Astrocyte (in vitro differentiated cells and primary cell): Measurements from ENCODE around the gene S100A1. TPM values are rescaled to one million over a fixed set of nuclear protein-coding genes. Genes with fewer than 3 reads are reported as not detected.

ENCODE experiments used
- DNase-seq: peaks from one replicate; pipeline ENCODE4 v3.0.0-alpha.2; 2010; ENCODE audit warnings: low read depth
- FAIRE-seq: peaks from 2 replicates; lab custom pipeline; 2011; peaks lifted over from hg19 to GRCh38; lab: Jason Lieb, UNC
- H2AFZ ChIP-seq: 2 replicates; pipeline ENCODE4 v1.6.0; 2012; ENCODE audit warnings: low read depth, low read length, inconsistent platforms
- H3K27ac ChIP-seq: 2 replicates; pipeline ENCODE4 v1.5.1; 2011; ENCODE audit warnings: low read depth, low read length, inconsistent platforms
- H3K27me3 ChIP-seq: 2 replicates; pipeline ENCODE4 v1.6.0; 2011; ENCODE audit warnings: low read length, inconsistent platforms; ENCODE audit not compliant: insufficient read depth
- H3K36me3 ChIP-seq: 2 replicates; pipeline ENCODE4 v1.5.1; 2011; ENCODE audit warnings: low read length, inconsistent platforms; ENCODE audit not compliant: insufficient read depth
- H3K4me1 ChIP-seq: 2 replicates; pipeline ENCODE4 v1.5.1; 2011; ENCODE audit warnings: low read length, inconsistent platforms; ENCODE audit not compliant: insufficient read depth
- H3K4me2 ChIP-seq: 2 replicates; pipeline ENCODE4 v1.6.0; 2012; ENCODE audit warnings: low read length, inconsistent platforms
- H3K4me3 ChIP-seq: 2 replicates; pipeline ENCODE4 v1.5.1; 2011; ENCODE audit warnings: low read depth, mild to moderate bottlenecking, low read length, inconsistent platforms; ENCODE audit not compliant: insufficient read depth
- H3K79me2 ChIP-seq: 2 replicates; pipeline ENCODE4 v1.6.0; 2012; ENCODE audit warnings: mild to moderate bottlenecking, low read length, inconsistent platforms; ENCODE audit not compliant: insufficient read depth
- H3K9ac ChIP-seq: 2 replicates; pipeline ENCODE4 v1.6.0; 2012; ENCODE audit warnings: mild to moderate bottlenecking, low read length, inconsistent platforms
- H3K9me3 ChIP-seq: 2 replicates; pipeline ENCODE4 v1.5.1; 2012; ENCODE audit warnings: low read depth, mild to moderate bottlenecking, low read length, inconsistent platforms; ENCODE audit not compliant: insufficient read depth
- H4K20me1 ChIP-seq: 2 replicates; pipeline ENCODE4 v1.6.0; 2012; ENCODE audit warnings: low read length, inconsistent platforms; ENCODE audit not compliant: insufficient read depth
- H3K27ac Mint-ChIP-seq: one replicate; pipeline ENCODE4 v1.8.0; 2021; ENCODE audit warnings: mild to moderate bottlenecking, mixed read lengths; ENCODE audit not compliant: unreplicated experiment
- H3K27me3 Mint-ChIP-seq: one replicate; pipeline ENCODE4 v1.8.0; 2021; ENCODE audit warnings: low read depth, mixed read lengths; ENCODE audit not compliant: unreplicated experiment
- H3K36me3 Mint-ChIP-seq: one replicate; pipeline ENCODE4 v1.8.0; 2021; ENCODE audit warnings: low read depth, mixed read lengths; ENCODE audit not compliant: unreplicated experiment
- H3K4me1 Mint-ChIP-seq: one replicate; pipeline ENCODE4 v1.8.0; 2021; ENCODE audit warnings: low read depth, mixed read lengths; ENCODE audit not compliant: unreplicated experiment
- H3K4me3 Mint-ChIP-seq: one replicate; pipeline ENCODE4 v1.8.0; 2021; ENCODE audit warnings: mild to moderate bottlenecking, moderate library complexity, mixed read lengths; ENCODE audit not compliant: unreplicated experiment
- H3K9me3 Mint-ChIP-seq: one replicate; pipeline ENCODE4 v1.8.0; 2021; ENCODE audit warnings: mild to moderate bottlenecking, mixed read lengths; ENCODE audit not compliant: unreplicated experiment
- EZH2 ChIP-seq: IDR thresholded peaks from 2 replicates; pipeline ENCODE4 v1.6.1; 2012; ENCODE audit warnings: mild to moderate bottlenecking, low read length, inconsistent platforms; ENCODE audit not compliant: insufficient read depth
- total RNA-seq: library from RNA; stranded (reverse); gene quantifications from 2 replicates; pipeline ENCODE4 v1.2.1, GENCODE V29; 2021
- TF ChIP-seq, protein P1 (sequence below): IDR thresholded peaks from 2 replicates; pipeline ENCODE4 v1.5.1; 2011; ENCODE audit warnings: low read depth, mild to moderate bottlenecking, inconsistent platforms, low read length, moderate library complexity; ENCODE audit not compliant: insufficient read depth

S100A1 gene
- total RNA-seq, 1 donor from 2014 or later: 1.7 TPM

DNA sequence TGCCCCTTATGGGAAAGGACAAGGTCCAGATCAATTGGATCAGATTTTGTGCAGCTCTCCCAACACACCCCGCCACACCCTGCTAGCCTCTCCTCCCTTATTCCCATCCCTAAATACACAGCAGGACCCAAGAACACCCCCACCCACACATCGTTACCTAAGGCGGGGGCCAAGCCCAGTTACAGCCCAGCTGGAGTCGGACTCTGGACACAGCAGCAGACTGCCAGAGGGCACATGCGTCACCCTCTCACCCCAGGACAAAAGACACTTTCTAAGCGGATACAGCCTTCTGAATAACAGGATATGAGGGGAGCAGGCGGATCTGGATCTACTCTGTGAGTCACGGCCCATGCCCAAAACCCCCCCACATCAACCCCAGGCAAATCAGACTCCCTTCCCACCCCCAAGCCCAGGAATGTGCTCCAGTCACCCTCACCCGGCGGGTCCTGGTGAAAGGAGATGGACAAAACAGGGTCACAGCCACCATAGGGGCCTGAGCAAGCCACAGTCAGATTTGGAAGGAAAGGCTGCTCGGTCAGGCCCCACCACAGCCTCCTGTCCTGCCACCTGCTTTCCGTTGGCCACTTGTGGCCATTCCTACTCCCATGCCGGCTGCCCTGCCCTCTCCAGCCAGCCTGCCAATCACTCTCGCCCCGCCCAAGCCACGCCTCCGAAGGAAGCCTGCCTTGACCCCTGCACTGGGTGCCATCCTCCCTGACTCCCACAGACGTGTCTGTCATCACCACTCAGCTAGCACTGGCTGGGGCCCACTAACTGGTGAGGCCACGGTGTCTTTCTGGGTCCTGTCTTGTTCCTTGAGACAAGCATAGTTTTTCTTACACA, 19.3 kb upstream of the S100A1 start:
- H3K27me3 Mint-ChIP-seq: peaks cover 2% of the 10 kb centered on the region
- H3K4me3 ChIP-seq: peak overlapping the region; percentile 63
- H3K4me1 ChIP-seq: peaks cover 47% of the 10 kb centered on the region
- peak overlapping the region; percentile 87 for H3K9ac ChIP-seq
- no peaks in the 10 kb centered on the region for H3K27me3 ChIP-seq
- peak overlapping the region; percentile 92 for H3K27ac ChIP-seq
- H3K9me3 ChIP-seq: no peaks in the 10 kb centered on the region
- H3K4me1 Mint-ChIP-seq: peaks cover 20% of the 10 kb centered on the region
- H3K4me3 Mint-ChIP-seq: peak overlapping the region; percentile 89
- H4K20me1 ChIP-seq: peaks cover 9% of the 10 kb centered on the region
- peaks cover 72% of the 10 kb centered on the region for H3K79me2 ChIP-seq
- H3K9me3 Mint-ChIP-seq: no peaks in the 10 kb centered on the region
- H2AFZ ChIP-seq: peak overlapping the region; percentile 82
- H3K36me3 ChIP-seq: peaks cover 17% of the 10 kb centered on the region
- peak overlapping the region; percentile 87 for H3K4me2 ChIP-seq
- FAIRE-seq (no peak), DNase-seq (peak; percentile 93)
- peak overlapping the region; percentile 92 for H3K27ac Mint-ChIP-seq
- TF ChIP-seq EZH2: no peak
- TF ChIP-seq, protein P1, sequence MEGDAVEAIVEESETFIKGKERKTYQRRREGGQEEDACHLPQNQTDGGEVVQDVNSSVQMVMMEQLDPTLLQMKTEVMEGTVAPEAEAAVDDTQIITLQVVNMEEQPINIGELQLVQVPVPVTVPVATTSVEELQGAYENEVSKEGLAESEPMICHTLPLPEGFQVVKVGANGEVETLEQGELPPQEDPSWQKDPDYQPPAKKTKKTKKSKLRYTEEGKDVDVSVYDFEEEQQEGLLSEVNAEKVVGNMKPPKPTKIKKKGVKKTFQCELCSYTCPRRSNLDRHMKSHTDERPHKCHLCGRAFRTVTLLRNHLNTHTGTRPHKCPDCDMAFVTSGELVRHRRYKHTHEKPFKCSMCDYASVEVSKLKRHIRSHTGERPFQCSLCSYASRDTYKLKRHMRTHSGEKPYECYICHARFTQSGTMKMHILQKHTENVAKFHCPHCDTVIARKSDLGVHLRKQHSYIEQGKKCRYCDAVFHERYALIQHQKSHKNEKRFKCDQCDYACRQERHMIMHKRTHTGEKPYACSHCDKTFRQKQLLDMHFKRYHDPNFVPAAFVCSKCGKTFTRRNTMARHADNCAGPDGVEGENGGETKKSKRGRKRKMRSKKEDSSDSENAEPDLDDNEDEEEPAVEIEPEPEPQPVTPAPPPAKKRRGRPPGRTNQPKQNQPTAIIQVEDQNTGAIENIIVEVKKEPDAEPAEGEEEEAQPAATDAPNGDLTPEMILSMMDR: no peak
- peaks cover 5% of the 10 kb centered on the region for H3K36me3 Mint-ChIP-seq

DNA sequence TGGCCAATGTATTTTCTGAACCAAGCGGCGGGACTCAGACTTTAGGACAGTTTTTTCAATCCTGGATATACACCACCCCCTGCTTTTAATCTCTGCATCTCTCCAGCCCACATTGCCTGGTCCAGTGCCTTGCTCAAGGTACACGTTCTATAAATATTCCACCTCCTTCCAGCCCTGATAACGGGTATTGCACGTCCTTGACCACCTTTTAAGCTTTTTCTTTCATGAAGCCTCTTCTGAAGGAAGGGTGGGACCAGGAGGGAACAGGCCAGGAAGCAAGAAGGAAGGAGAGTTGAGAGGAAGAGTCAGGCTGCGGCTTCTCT, 18.7 kb upstream of the S100A1 start:
- Mint-ChIP-seq H3K27ac (no peak overlapping the region), H3K4me3 (peak overlapping the region; percentile 89), H3K36me3 (peaks cover 5% of the 10 kb centered on the region), H3K9me3 (no peaks in the 10 kb centered on the region), H3K27me3 (peaks cover 2% of the 10 kb centered on the region), H3K4me1 (peaks cover 20% of the 10 kb centered on the region)
- no peak for DNase-seq
- no peak for TF ChIP-seq EZH2
- TF ChIP-seq, protein P1: no peak
- Histone ChIP-seq H3K27ac (peak overlapping the region; percentile 92), H3K36me3 (peaks cover 17% of the 10 kb centered on the region), H3K9ac (peak overlapping the region; percentile 87), H4K20me1 (peaks cover 9% of the 10 kb centered on the region), H2AFZ (peak overlapping the region; percentile 82), H3K4me1 (peaks cover 47% of the 10 kb centered on the region), H3K4me2 (peak overlapping the region; percentile 87), H3K27me3 (no peaks in the 10 kb centered on the region), H3K9me3 (no peaks in the 10 kb centered on the region), H3K4me3 (peak overlapping the region; percentile 63), H3K79me2 (peaks cover 72% of the 10 kb centered on the region)
- no peak for FAIRE-seq

DNA sequence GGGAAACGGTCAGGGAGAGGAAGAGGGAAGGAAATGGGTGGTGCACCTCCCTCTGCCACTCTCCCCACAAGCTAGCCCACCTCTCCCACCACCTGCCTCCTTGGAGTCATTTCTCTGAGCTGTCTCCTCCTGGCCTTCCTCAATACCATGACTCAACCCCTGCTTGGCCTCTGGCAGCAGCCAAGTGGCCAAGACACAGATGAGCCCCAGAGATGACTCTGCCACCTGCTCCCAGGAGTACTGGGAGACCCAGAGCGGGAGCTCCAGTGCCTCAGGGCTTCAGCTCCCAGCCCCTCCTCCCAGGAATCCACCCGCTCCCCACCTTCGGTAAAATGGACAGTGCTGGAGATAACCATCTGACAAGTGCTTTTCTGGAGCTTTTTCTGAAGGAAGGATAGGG, 17.9 kb upstream of the S100A1 start:
- peaks cover 5% of the 10 kb centered on the region for H3K36me3 Mint-ChIP-seq
- Histone ChIP-seq H2AFZ (no peak overlapping the region), H4K20me1 (peaks cover 7% of the 10 kb centered on the region), H3K4me3 (no peak overlapping the region), H3K79me2 (peaks cover 72% of the 10 kb centered on the region), H3K27ac (peak overlapping the region; percentile 92), H3K4me1 (peaks cover 47% of the 10 kb centered on the region), H3K36me3 (peaks cover 17% of the 10 kb centered on the region), H3K4me2 (peak overlapping the region; percentile 87), H3K9ac (peak overlapping the region; percentile 42), H3K27me3 (no peaks in the 10 kb centered on the region), H3K9me3 (no peaks in the 10 kb centered on the region)
- TF ChIP-seq, protein P1: no peak
- no peak for TF ChIP-seq EZH2
- H3K4me3 Mint-ChIP-seq: no peak overlapping the region
- DNase-seq: peak; percentile 42
- H3K27ac Mint-ChIP-seq: no peak overlapping the region
- H3K9me3 Mint-ChIP-seq: no peaks in the 10 kb centered on the region
- no peaks in the 10 kb centered on the region for H3K27me3 Mint-ChIP-seq
- no peak for FAIRE-seq
- peaks cover 20% of the 10 kb centered on the region for H3K4me1 Mint-ChIP-seq
